GM12865 (cell line): ENCODE results near the gene FLNC.

Experiments used
- DNase-seq: peaks from one replicate; pipeline ENCODE4 v3.0.0; 2010; ENCODE audit warnings: low read depth
- H3K4me3 ChIP-seq: 2 replicates; pipeline ENCODE4 v1.5.1; 2011; ENCODE audit warnings: mild to moderate bottlenecking, low read depth, low read length, control low read depth
- CTCF ChIP-seq: IDR thresholded peaks from 2 replicates; pipeline ENCODE4 v1.5.1; 2011; ENCODE audit warnings: low read length, control low read depth, low read depth, inconsistent platforms; ENCODE audit not compliant: insufficient read depth; ENCODE audit errors: missing control alignments

Gene FLNC

GRCh38 chr7:128874140-128875031 lies 44.2 kb downstream of the FLNC start:
- no peak for TF ChIP-seq CTCF
- no peak for DNase-seq
- H3K4me3 ChIP-seq, result no peak overlapping the region

- DNase-seq, result no peak
- TF ChIP-seq CTCF, result no peak
- no peak overlapping the region for H3K4me3 ChIP-seq
Observed at GRCh38 chr7:128875523-128875948, 45.3 kb downstream of the FLNC start.

GRCh38 chr7:128876127-128876526 lies 45.9 kb downstream of the FLNC start:
- no peak overlapping the region for H3K4me3 ChIP-seq
- no peak for DNase-seq
- no peak for TF ChIP-seq CTCF

- no peak for TF ChIP-seq CTCF
- DNase-seq, result no peak
- no peak overlapping the region for H3K4me3 ChIP-seq
Observed at GRCh38 chr7:128876586-128876977, 46.4 kb downstream of the FLNC start.

GRCh38 chr7:128876978-128877755 lies 47.0 kb downstream of the FLNC start:
- no peak for TF ChIP-seq CTCF
- H3K4me3 ChIP-seq, result no peak overlapping the region
- no peak for DNase-seq

GRCh38 chr7:128877756-128878120 lies 47.5 kb downstream of the FLNC start:
- no peak for TF ChIP-seq CTCF
- no peak for DNase-seq

More at GRCh38 chr7:128877756-128878120, 47.5 kb downstream of the FLNC start:
- no peak overlapping the region for H3K4me3 ChIP-seq
